NCI-H1105 (cell line): ENCODE measurements around the gene AGBL4.

Experiments used
- DNase-seq: peaks from one replicate; lab custom pipeline; 2025; lab: John Stamatoyannopoulos, UW

Gene AGBL4

GRCh38 chr1:48588061-48588460, 1435.7 kb downstream of the AGBL4 start:
- no peak for DNase-seq

GRCh38 chr1:48582408-48582807, 1441.3 kb downstream of the AGBL4 start:
- no peak for DNase-seq

GRCh38 chr1:48581270-48581669, 1442.5 kb downstream of the AGBL4 start:
- DNase-seq, result no peak

GRCh38 chr1:48576565-48576964, 1447.2 kb downstream of the AGBL4 start:
- no peak for DNase-seq

- DNase-seq, result peak; percentile 76
Observed at GRCh38 chr1:48572646-48573258, 1451.0 kb downstream of the AGBL4 start.

GRCh38 chr1:48572134-48572533, 1451.6 kb downstream of the AGBL4 start:
- no peak for DNase-seq

- no peak for DNase-seq
Observed at GRCh38 chr1:48571303-48571987, 1452.3 kb downstream of the AGBL4 start.

- DNase-seq, result no peak
Observed at GRCh38 chr1:48570568-48570967, 1453.2 kb downstream of the AGBL4 start.

- DNase-seq, result no peak
Observed at GRCh38 chr1:48568501-48568900, 1455.3 kb downstream of the AGBL4 start.

- no peak for DNase-seq
Observed at GRCh38 chr1:48566492-48566891, 1457.3 kb downstream of the AGBL4 start.

- DNase-seq, result no peak
Observed at GRCh38 chr1:48563021-48563420, 1460.7 kb downstream of the AGBL4 start.

GRCh38 chr1:48561444-48561843, 1462.3 kb downstream of the AGBL4 start:
- DNase-seq, result no peak

GRCh38 chr1:48560577-48560976, 1463.2 kb downstream of the AGBL4 start:
- no peak for DNase-seq

- DNase-seq, result no peak
Observed at GRCh38 chr1:48560116-48560515, 1463.6 kb downstream of the AGBL4 start.

GRCh38 chr1:48558366-48558765, 1465.4 kb downstream of the AGBL4 start:
- no peak for DNase-seq

- no peak for DNase-seq
Observed at GRCh38 chr1:48556186-48556850, 1467.4 kb downstream of the AGBL4 start.

- no peak for DNase-seq
Observed at GRCh38 chr1:48555271-48555670, 1468.5 kb downstream of the AGBL4 start.

GRCh38 chr1:48552903-48553606, 1470.7 kb downstream of the AGBL4 start:
- no peak for DNase-seq

GRCh38 chr1:48552420-48552819, 1471.3 kb downstream of the AGBL4 start:
- no peak for DNase-seq

- no peak for DNase-seq
Observed at GRCh38 chr1:48548985-48549384, 1474.8 kb downstream of the AGBL4 start.

- no peak for DNase-seq
Observed at GRCh38 chr1:48547561-48548220, 1476.1 kb downstream of the AGBL4 start.

- DNase-seq, result no peak
Observed at GRCh38 chr1:48543854-48544253, 1479.9 kb downstream of the AGBL4 start.
